Right cardiac atrium (tissue), 5 donors: ENCODE results near the gene GOSR2. TPM values are rescaled to one million over a fixed set of nuclear protein-coding genes. Genes with fewer than 3 reads are reported as not detected.
A peak's percentile ranks its signal among the peaks of the same experiment; 100 is the strongest.

Source experiments
- ATAC-seq, 2 donors: fragments of 200-7000 bp; cut with Tn5 transposase; one replicate each; pipeline versions ENCODE4 v1.8.0 to v1.9.1; 2020; ENCODE audit warnings: moderate library complexity in 2 of 2, mild to moderate bottlenecking in 1 of 2
- DNase-seq, 3 donors: peaks; one replicate each; pipeline ENCODE4 v3.0.0-alpha.2; 2020
- H3K27ac ChIP-seq: one replicate; pipeline ENCODE4 v1.5.1; 2013; ENCODE audit warnings: mild to moderate bottlenecking, low read length, control low read depth, moderate library complexity
- H3K27me3 ChIP-seq: one replicate; pipeline ENCODE4 v1.6.1; 2013; ENCODE audit not compliant: control insufficient read depth, insufficient read depth
- H3K4me1 ChIP-seq: one replicate; pipeline ENCODE4 v1.6.1; 2013; ENCODE audit warnings: low read length; ENCODE audit not compliant: control insufficient read depth, insufficient read depth
- H3K4me3 ChIP-seq: one replicate; pipeline ENCODE4 v1.5.1; 2013; ENCODE audit warnings: low read length, control low read depth
- H3K9me3 ChIP-seq: one replicate; pipeline ENCODE4 v1.6.1; 2013; ENCODE audit warnings: low read length; ENCODE audit not compliant: control insufficient read depth
- WGBS: extraction: QIAGEN DNeasy Blood & Tissue Kit; methylation state at CpG from one replicate; pipeline ENCODE4 v1.1.7; 2013; 5-methylcytosine and 5-hydroxymethylcytosine counted together
- intact Hi-C, 4 donors: fragments of 100-400 bp; cut with DNase I; formaldehyde crosslinking; loops; one replicate each; pipeline versions ENCODE4 v1.11.0 to v1.14.0; 2022 to 2023
- long read RNA-seq, 4 donors: library from polyadenylated mRNA; unstranded; transcript quantifications; one replicate each; pipeline ENCODE4 v2.0.0, GENCODE V29; 2020 to 2021
- polyA plus RNA-seq: library from polyadenylated mRNA; stranded (reverse); fragments of 200-250 nt; gene quantifications from one replicate; pipeline ENCODE4 v1.2.3, GENCODE V29; 2013
- total RNA-seq, 4 donors: library from RNA; stranded (reverse); fragmentation: NEBNext Ultra II Directional; extraction: Animal tissue kit (Norgen Biotek cat#: 25700); gene quantifications; one replicate each; pipeline ENCODE4 v1.2.1, GENCODE V29; 2021
- donor health status: healthy with polysubstance abuse.
- donor health status: DM: no; HTN: yes; CAD: no.
- donor health status: DM: no; HTN: no; CAD: no.
- donor health status: DM: no; HTN: yes; CAD: no; lungs with severe emphysema.
- donor health status: DM: yes; HTN: yes; CAD: no.

GOSR2 gene
- total RNA-seq (10 to 100 TPM; 46.6 to 69.8 (median 48.6) TPM), polyA plus RNA-seq (29.1 TPM)
- long read RNA-seq, donor 1, transcript GOSR2-240 (5 exons, 3,059 nt), result minor isoform, 7 of 71 reads
- long read RNA-seq, donor 1, transcript GOSR2-232 (6 exons, 3,964 nt), result major isoform, 48 of 71 reads
- long read RNA-seq, donor 1, partial matches to known transcripts, result 2 of 71 reads
- long read RNA-seq, donor 1, other reads (novel, unspliced or antisense), result 1 of 71 reads
- long read RNA-seq, donor 2, transcript GOSR2-232 (6 exons, 3,964 nt), result major isoform, 16 of 25 reads
- long read RNA-seq, donor 2, partial matches to known transcripts, result 1 of 25 reads
- long read RNA-seq, donor 2, other reads (novel, unspliced or antisense), result 0 of 25 reads
- long read RNA-seq, donor 3, transcript GOSR2-209 (4 exons, 1,444 nt), result minor isoform, 9 of 184 reads
- long read RNA-seq, donor 3, transcript GOSR2-240 (5 exons, 3,059 nt), result minor isoform, 24 of 184 reads
- long read RNA-seq, donor 3, transcript GOSR2-239 (5 exons, 3,871 nt), result minor isoform, 25 of 184 reads
- long read RNA-seq, donor 3, transcript GOSR2-232 (6 exons, 3,964 nt), result major isoform, 91 of 184 reads
- long read RNA-seq, donor 3, partial matches to known transcripts, result 5 of 184 reads
- long read RNA-seq, donor 3, other reads (novel, unspliced or antisense), result 7 of 184 reads
- long read RNA-seq, donor 4, transcript GOSR2-240 (5 exons, 3,059 nt), result minor isoform, 5 of 32 reads
- long read RNA-seq, donor 4, transcript GOSR2-232 (6 exons, 3,964 nt), result major isoform, 22 of 32 reads
- long read RNA-seq, donor 4, partial matches to known transcripts, result 1 of 32 reads
- long read RNA-seq, donor 4, other reads (novel, unspliced or antisense), result 1 of 32 reads

- H3K27me3 ChIP-seq, result no peaks in the 10 kb centered on the region
- intact Hi-C loops, result no loop called here
- peak; percentile 98 for ATAC-seq
- H3K27ac ChIP-seq, result peak within 1 kb of the TSS; percentile 95
- H3K4me1 ChIP-seq, result peaks cover under 1% of the 10 kb centered on the region
- WGBS, result 0% methylated on average over 52 of the region's 52 CpGs
- H3K4me3 ChIP-seq, result peak within 1 kb of the TSS; percentile 91
- DNase-seq, result peak; percentile 94 to 97 (median 96)
- H3K9me3 ChIP-seq, result no peaks in the 10 kb centered on the region
Observed at GRCh38 chr17:46922804-46923635, at the start of gene GOSR2. Gene GOSR2, plus strand, starts transcription at chr17:46923160. Its CDS starts 33 bp downstream, at chr17:46923193.

GRCh38 chr17:46873941-46874645 is 48.9 kb upstream of the GOSR2 start:
- Histone ChIP-seq H3K27ac (no peak overlapping the region), H3K27me3 (no peaks in the 10 kb centered on the region), H3K4me1 (no peaks in the 10 kb centered on the region), H3K4me3 (no peak overlapping the region), H3K9me3 (no peaks in the 10 kb centered on the region)
- intact Hi-C loops, result no loop called here
- DNase-seq (no peak), ATAC-seq (peak in 1 of 2 donors; percentile 1)
- 80% methylated on average over 7 of the region's 7 CpGs for WGBS

GRCh38 chr17:46874906-46875305 is 48.1 kb upstream of the GOSR2 start:
- ATAC-seq (no peak), DNase-seq (peak in 2 of 3 donors; percentile 58 to 69)
- H3K27ac ChIP-seq, result no peak overlapping the region
- no peak overlapping the region for H3K4me3 ChIP-seq
- H3K27me3 ChIP-seq, result no peaks in the 10 kb centered on the region
- no peaks in the 10 kb centered on the region for H3K9me3 ChIP-seq
- H3K4me1 ChIP-seq, result no peaks in the 10 kb centered on the region
- WGBS, result 85% methylated on average over 16 of the region's 16 CpGs
- intact Hi-C loops, result no loop called here

GRCh38 chr17:46875849-46876352 is 47.1 kb upstream of the GOSR2 start:
- Histone ChIP-seq H3K27me3 (no peaks in the 10 kb centered on the region), H3K4me3 (no peak overlapping the region), H3K27ac (no peak overlapping the region), H3K9me3 (no peaks in the 10 kb centered on the region), H3K4me1 (no peaks in the 10 kb centered on the region)
- DNase-seq (no peak), ATAC-seq (peak in 1 of 2 donors; percentile 2)
- 86% methylated on average over 13 of the region's 13 CpGs for WGBS
- intact Hi-C loops, result no loop called here

- 73% methylated on average over 12 of the region's 12 CpGs for WGBS
Observed at GRCh38 chr17:46876353-46876887, 46.5 kb upstream of the GOSR2 start.

GRCh38 chr17:46876926-46877325 is 46.0 kb upstream of the GOSR2 start:
- ATAC-seq, result no peak
- H3K4me3 ChIP-seq, result no peak overlapping the region
- no peaks in the 10 kb centered on the region for H3K4me1 ChIP-seq
- H3K27me3 ChIP-seq, result no peaks in the 10 kb centered on the region
- H3K27ac ChIP-seq, result no peak overlapping the region
- intact Hi-C loops, result no loop called here
- no peak for DNase-seq
- H3K9me3 ChIP-seq, result no peaks in the 10 kb centered on the region
- WGBS, result 76% methylated on average over 4 of the region's 4 CpGs

More at GRCh38 chr17:46876353-46876887, 46.5 kb upstream of the GOSR2 start:
- Histone ChIP-seq H3K4me3 (no peak overlapping the region), H3K9me3 (no peaks in the 10 kb centered on the region), H3K27me3 (no peaks in the 10 kb centered on the region), H3K4me1 (no peaks in the 10 kb centered on the region), H3K27ac (no peak overlapping the region)
- ATAC-seq, result peak in 1 of 2 donors; percentile 2
- intact Hi-C loops, result no loop called here
- no peak for DNase-seq

- ATAC-seq, result no peak
- intact Hi-C loops, result no loop called here
Observed at GRCh38 chr17:46877466-46877865, 45.5 kb upstream of the GOSR2 start.

GRCh38 chr17:46878055-46878454 is 44.9 kb upstream of the GOSR2 start:
- ATAC-seq, result peak; percentile 61 to 75

More at GRCh38 chr17:46877466-46877865, 45.5 kb upstream of the GOSR2 start:
- DNase-seq, result no peak
- Histone ChIP-seq H3K9me3 (no peaks in the 10 kb centered on the region), H3K27ac (peak overlapping the region; percentile 0), H3K4me3 (no peak overlapping the region), H3K27me3 (no peaks in the 10 kb centered on the region), H3K4me1 (no peaks in the 10 kb centered on the region)
- 69% methylated on average over 6 of the region's 6 CpGs for WGBS

GRCh38 chr17:46879101-46879500 is 43.9 kb upstream of the GOSR2 start:
- no peak for DNase-seq

More at GRCh38 chr17:46878055-46878454, 44.9 kb upstream of the GOSR2 start:
- Histone ChIP-seq H3K27ac (peak overlapping the region; percentile 0), H3K4me3 (no peak overlapping the region), H3K4me1 (no peaks in the 10 kb centered on the region), H3K27me3 (no peaks in the 10 kb centered on the region), H3K9me3 (no peaks in the 10 kb centered on the region)
- intact Hi-C loops, result no loop called here
- peak; percentile 67 to 82 (median 82) for DNase-seq
- 49% methylated on average over 6 of the region's 6 CpGs for WGBS

GRCh38 chr17:46881015-46881414 is 41.9 kb upstream of the GOSR2 start:
- Histone ChIP-seq H3K4me1 (no peaks in the 10 kb centered on the region), H3K4me3 (no peak overlapping the region), H3K9me3 (no peaks in the 10 kb centered on the region), H3K27me3 (no peaks in the 10 kb centered on the region), H3K27ac (no peak overlapping the region)
- DNase-seq (no peak), ATAC-seq (no peak)
- intact Hi-C loops, result no loop called here
- WGBS, result 68% methylated on average over 5 of the region's 5 CpGs

More at GRCh38 chr17:46879101-46879500, 43.9 kb upstream of the GOSR2 start:
- intact Hi-C loops, result no loop called here
- no peaks in the 10 kb centered on the region for H3K9me3 ChIP-seq
- no peak for ATAC-seq
- H3K27me3 ChIP-seq, result no peaks in the 10 kb centered on the region
- H3K4me3 ChIP-seq, result no peak overlapping the region
- H3K4me1 ChIP-seq, result no peaks in the 10 kb centered on the region
- H3K27ac ChIP-seq, result no peak overlapping the region
- 81% methylated on average over 7 of the region's 7 CpGs for WGBS
